Type B pancreatic cell (in vitro differentiated cells): ENCODE results near the gene GK2. TPM values are rescaled to one million over a fixed set of nuclear protein-coding genes. Genes with fewer than 3 reads are reported as not detected.

ENCODE experiments used
- DNase-seq: peaks from one replicate; pipeline ENCODE4 v3.0.0; 2021; ENCODE audit warnings: mixed read lengths; ENCODE audit not compliant: unreplicated experiment; ENCODE audit errors: extremely low spot score
- H3K27ac Mint-ChIP-seq: 2 replicates; pipeline ENCODE4 v1.8.0; 2021; ENCODE audit warnings: mild to moderate bottlenecking, mixed read lengths
- H3K27me3 Mint-ChIP-seq: 2 replicates; pipeline ENCODE4 v1.8.0; 2021; ENCODE audit warnings: mixed read lengths
- H3K36me3 Mint-ChIP-seq: 2 replicates; pipeline ENCODE4 v1.8.0; 2021; ENCODE audit warnings: mixed read lengths
- H3K4me1 Mint-ChIP-seq: one replicate; pipeline ENCODE4 v1.8.0; 2021; ENCODE audit warnings: mixed read lengths; ENCODE audit not compliant: unreplicated experiment
- H3K4me3 Mint-ChIP-seq: 2 replicates; pipeline ENCODE4 v1.8.0; 2021; ENCODE audit warnings: mild to moderate bottlenecking, mixed read lengths
- H3K9me3 Mint-ChIP-seq: 2 replicates; pipeline ENCODE4 v1.8.0; 2021; ENCODE audit warnings: mixed read lengths
- CTCF ChIP-seq: fragments of 200-600 bp; sonication (generic); conservative IDR thresholded peaks from 2 replicates; pipeline ENCODE4 v1.5.0; 2021; ENCODE audit warnings: antibody characterized with exemption, mild to moderate bottlenecking
- total RNA-seq: library from RNA; stranded (reverse); gene quantifications from 2 replicates; pipeline ENCODE4 v1.2.1, GENCODE V29; 2021; ENCODE audit warnings: low replicate concordance

GK2 gene
- total RNA-seq, 1 donor from 2014 or later = not detected

- Mint-ChIP-seq H3K27me3 (no peaks in the 10 kb centered on the region), H3K27ac (no peak overlapping the region), H3K9me3 (no peaks in the 10 kb centered on the region), H3K36me3 (no peaks in the 10 kb centered on the region), H3K4me3 (no peak overlapping the region), H3K4me1 (no peaks in the 10 kb centered on the region)
- DNase-seq = no peak
- TF ChIP-seq CTCF = no peak
Observed at GRCh38 chr4:79364061-79364460, 44.0 kb downstream of the GK2 start.

GRCh38 chr4:79362626-79363025 is 45.4 kb downstream of the GK2 start:
- H3K27ac Mint-ChIP-seq = no peak overlapping the region
- no peak for DNase-seq
- H3K9me3 Mint-ChIP-seq = no peaks in the 10 kb centered on the region
- no peak for TF ChIP-seq CTCF
- H3K27me3 Mint-ChIP-seq = no peaks in the 10 kb centered on the region
- H3K4me1 Mint-ChIP-seq = no peaks in the 10 kb centered on the region
- no peak overlapping the region for H3K4me3 Mint-ChIP-seq
- no peaks in the 10 kb centered on the region for H3K36me3 Mint-ChIP-seq

GRCh38 chr4:79360006-79360405 is 48.0 kb downstream of the GK2 start:
- Mint-ChIP-seq H3K9me3 (no peaks in the 10 kb centered on the region), H3K36me3 (no peaks in the 10 kb centered on the region), H3K27me3 (no peaks in the 10 kb centered on the region), H3K4me1 (no peaks in the 10 kb centered on the region), H3K27ac (no peak overlapping the region), H3K4me3 (no peak overlapping the region)
- TF ChIP-seq CTCF = no peak
- DNase-seq = no peak

GRCh38 chr4:79358438-79358837 is 49.6 kb downstream of the GK2 start:
- Mint-ChIP-seq H3K4me3 (no peak overlapping the region), H3K27me3 (no peaks in the 10 kb centered on the region), H3K27ac (no peak overlapping the region), H3K36me3 (no peaks in the 10 kb centered on the region), H3K4me1 (no peaks in the 10 kb centered on the region), H3K9me3 (no peaks in the 10 kb centered on the region)
- TF ChIP-seq CTCF = no peak
- DNase-seq = no peak

- H3K9me3 Mint-ChIP-seq = no peaks in the 10 kb centered on the region
- H3K4me3 Mint-ChIP-seq = no peak overlapping the region
- no peak overlapping the region for H3K27ac Mint-ChIP-seq
- no peak for DNase-seq
- H3K4me1 Mint-ChIP-seq = no peaks in the 10 kb centered on the region
- TF ChIP-seq CTCF = no peak
- no peaks in the 10 kb centered on the region for H3K27me3 Mint-ChIP-seq
- no peaks in the 10 kb centered on the region for H3K36me3 Mint-ChIP-seq
Observed at GRCh38 chr4:79357365-79357764, 50.7 kb downstream of the GK2 start.

Other genes starting within 250 kb of the GK2 start
- not detected in 2 replicates for gene NAA11, start 82.2 kb downstream of the GK2 start, total RNA-seq